Activated T-cell treated with anti-CD3 and anti-CD28 coated beads, Interleukin-2, amount 50 U/mL, for 1 hour (primary cell): ENCODE results near the gene LARP1B.
"Not testable (repeated sequence)": the region's sequence is repeated elsewhere in the genome, so short reads cannot be mapped to it uniquely, and the experiment has no call there.

Experiments used
- DNase-seq: peaks from one replicate; pipeline ENCODE4 v3.0.0-alpha.2; 2020

LARP1B gene

GRCh38 chr4:128141866-128142265 lies 80.8 kb downstream of the LARP1B start:
- DNase-seq: no peak

- DNase-seq: no peak
Observed at GRCh38 chr4:128145727-128146126, 84.6 kb downstream of the LARP1B start.

- no peak for DNase-seq
Observed at GRCh38 chr4:128153800-128154199, 92.7 kb downstream of the LARP1B start.

GRCh38 chr4:128155231-128155855 lies 94.2 kb downstream of the LARP1B start:
- DNase-seq: no peak

GRCh38 chr4:128155874-128156456 lies 94.9 kb downstream of the LARP1B start:
- no peak for DNase-seq

- DNase-seq: not testable (repeated sequence)
Observed at GRCh38 chr4:128156472-128156871, 95.4 kb downstream of the LARP1B start.

GRCh38 chr4:128158894-128159293 lies 97.8 kb downstream of the LARP1B start:
- no peak for DNase-seq

GRCh38 chr4:128159967-128160366 lies 98.9 kb downstream of the LARP1B start:
- no peak for DNase-seq

- DNase-seq: no peak
Observed at GRCh38 chr4:128161138-128161537, 100.0 kb downstream of the LARP1B start.

GRCh38 chr4:128162434-128162833 lies 101.3 kb downstream of the LARP1B start:
- no peak for DNase-seq

GRCh38 chr4:128163177-128164117 lies 102.3 kb downstream of the LARP1B start:
- no peak for DNase-seq

- no peak for DNase-seq
Observed at GRCh38 chr4:128166982-128167381, 105.9 kb downstream of the LARP1B start.

GRCh38 chr4:128168701-128169100 lies 107.6 kb downstream of the LARP1B start:
- DNase-seq: no peak

GRCh38 chr4:128169245-128169644 lies 108.1 kb downstream of the LARP1B start:
- DNase-seq: no peak

GRCh38 chr4:128176643-128177042 lies 115.5 kb downstream of the LARP1B start:
- no peak for DNase-seq

GRCh38 chr4:128177498-128177897 lies 116.4 kb downstream of the LARP1B start:
- no peak for DNase-seq

- DNase-seq: no peak
Observed at GRCh38 chr4:128186623-128187022, 125.5 kb downstream of the LARP1B start.

GRCh38 chr4:128191115-128191781 lies 130.1 kb downstream of the LARP1B start:
- DNase-seq: peak; percentile 59

- no peak for DNase-seq
Observed at GRCh38 chr4:128220286-128221235, 159.4 kb downstream of the LARP1B start.

GRCh38 chr4:128221586-128221985 lies 160.5 kb downstream of the LARP1B start:
- no peak for DNase-seq

GRCh38 chr4:128225148-128225547 lies 164.0 kb downstream of the LARP1B start:
- no peak for DNase-seq

- DNase-seq: no peak
Observed at GRCh38 chr4:128227991-128228571, 167.0 kb downstream of the LARP1B start.
